KOPT-K1 (cell line): Measurements from ENCODE around the gene JAK3.
"Not testable (repeated sequence)": the region's sequence is repeated elsewhere in the genome, so short reads cannot be mapped to it uniquely, and the experiment has no call there.

ENCODE experiments used
- H3K27ac ChIP-seq: fragments of 200-600 bp; sonication (generic); 2 replicates; pipeline ENCODE4 v1.5.1; 2016; ENCODE audit warnings: antibody characterized with exemption, mild to moderate bottlenecking, low read depth, low read length; ENCODE audit not compliant: poor library complexity, severe bottlenecking
- H3K36me3 ChIP-seq: fragments of 200-600 bp; sonication (generic); 2 replicates; pipeline ENCODE4 v1.5.1; 2017; ENCODE audit warnings: antibody characterized with exemption, mild to moderate bottlenecking, low read length, moderate library complexity; ENCODE audit not compliant: insufficient read depth
- H3K9me3 ChIP-seq: fragments of 200-600 bp; sonication (generic); 2 replicates; pipeline ENCODE4 v1.5.1; 2017; ENCODE audit warnings: antibody characterized with exemption, low read length, mild to moderate bottlenecking; ENCODE audit not compliant: insufficient read depth, poor library complexity, severe bottlenecking

The JAK3 gene

DNA sequence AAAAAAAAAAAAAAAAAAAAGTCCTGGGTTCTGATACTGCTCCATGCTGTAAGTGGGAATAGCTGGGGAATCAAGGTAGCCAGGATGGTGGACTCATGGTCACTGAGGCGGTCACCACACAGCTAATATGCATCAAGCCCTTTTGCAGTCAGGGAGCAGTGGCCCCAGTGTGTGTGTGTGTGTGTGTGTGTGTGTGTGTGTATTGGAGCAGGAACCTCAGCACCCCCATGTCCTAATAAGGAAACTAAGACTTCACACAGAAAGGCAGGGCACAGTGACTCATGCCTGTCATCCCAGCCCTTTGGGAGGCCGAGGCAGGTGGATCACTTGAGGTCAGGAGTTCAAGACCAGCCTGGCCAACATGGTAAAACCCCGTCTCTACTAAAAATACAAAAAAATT lies 40.8 kb downstream of the JAK3 start:
- no peak overlapping the region for H3K27ac ChIP-seq
- H3K9me3 ChIP-seq: no peaks in the 10 kb centered on the region
- H3K36me3 ChIP-seq: no peaks in the 10 kb centered on the region

DNA sequence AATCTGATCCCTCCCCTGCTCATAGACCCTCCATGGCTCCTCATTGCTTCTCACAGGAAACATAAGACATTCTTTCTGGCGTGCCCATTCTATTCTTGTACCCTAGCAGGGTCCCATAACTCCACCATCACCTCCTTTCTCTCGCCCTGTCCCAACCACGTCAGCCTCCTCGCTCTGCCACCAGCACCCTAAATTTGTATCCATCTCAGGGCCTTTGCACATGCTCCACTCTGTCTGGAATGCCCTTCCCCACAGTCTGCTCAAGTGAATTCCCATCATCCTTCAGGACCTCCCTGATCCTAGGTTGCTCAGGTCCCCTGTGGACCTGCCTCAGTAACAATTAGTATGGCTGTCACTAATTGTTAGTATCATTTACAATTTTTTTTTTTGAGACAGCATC lies 42.4 kb downstream of the JAK3 start:
- no peak overlapping the region for H3K27ac ChIP-seq
- H3K36me3 ChIP-seq: no peaks in the 10 kb centered on the region

DNA sequence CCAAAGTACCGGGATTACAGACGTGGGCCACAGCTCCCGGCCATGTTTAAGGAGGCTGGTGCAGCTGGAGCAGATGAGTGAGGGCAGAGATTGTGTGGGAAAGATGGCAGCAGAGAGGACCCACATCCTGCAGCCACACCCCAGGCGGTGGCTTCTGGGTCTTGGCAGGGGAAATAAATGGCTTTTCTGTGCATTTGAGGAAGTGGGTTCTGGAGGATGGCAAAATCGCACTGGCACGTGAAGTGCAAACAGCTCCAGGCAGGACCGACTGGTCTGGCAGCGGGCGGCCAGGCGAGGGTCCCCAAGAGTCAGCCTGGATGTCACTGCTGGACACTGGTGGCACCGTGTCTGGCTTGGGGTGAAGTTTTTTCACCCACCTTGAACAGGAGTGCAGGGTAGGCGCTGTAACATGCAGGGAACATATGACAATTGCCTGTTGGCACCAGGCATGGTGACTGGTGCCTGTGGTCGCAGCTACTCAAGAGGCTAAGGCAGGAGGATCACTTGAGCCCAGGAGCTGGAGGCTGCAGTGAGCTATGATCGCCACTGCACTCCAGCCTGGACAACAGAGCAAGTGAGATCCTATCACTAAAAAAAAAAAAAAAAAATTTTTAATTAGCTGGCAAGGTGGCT lies 44.4 kb downstream of the JAK3 start:
- Histone ChIP-seq H3K9me3 (no peaks in the 10 kb centered on the region), H3K27ac (no peak overlapping the region), H3K36me3 (no peaks in the 10 kb centered on the region)

More for the DNA sequence above, 42.4 kb downstream of the JAK3 start:
- no peaks in the 10 kb centered on the region for H3K9me3 ChIP-seq

DNA sequence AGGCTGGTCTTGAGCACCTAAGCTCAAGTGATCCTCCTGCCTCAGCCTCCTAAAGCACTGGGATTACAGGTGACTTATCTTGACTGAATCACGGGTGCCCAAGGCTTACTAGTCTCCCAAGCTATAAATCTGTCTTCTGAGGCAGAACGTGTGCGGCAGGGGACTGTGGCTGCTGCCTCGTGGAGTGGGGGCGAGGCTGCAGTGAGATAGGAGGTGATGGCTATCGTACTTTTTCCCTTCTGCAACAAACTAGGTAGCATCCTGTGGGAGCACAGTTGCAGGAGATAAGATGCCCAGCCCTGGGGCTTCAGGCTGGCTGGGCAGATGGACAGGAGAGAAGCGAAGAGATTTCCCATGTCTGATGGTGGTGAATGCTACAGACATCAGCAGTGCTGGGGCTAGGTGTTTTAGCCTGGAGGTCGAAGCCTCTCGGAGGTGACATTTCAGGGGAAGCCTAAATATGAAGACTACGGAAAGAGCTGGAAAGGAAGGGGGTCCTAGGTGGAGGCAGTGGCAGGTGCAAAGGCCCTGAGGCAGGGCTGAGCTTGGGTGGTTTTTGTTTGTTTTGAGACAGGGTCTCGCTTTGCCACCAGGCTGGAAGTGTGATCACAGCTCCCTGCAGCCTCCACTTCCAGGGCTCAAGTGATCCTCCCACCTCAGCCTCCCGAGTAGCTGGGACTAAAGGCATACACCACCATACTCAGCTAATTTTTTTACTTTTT lies 45.5 kb downstream of the JAK3 start:
- Histone ChIP-seq H3K36me3 (no peaks in the 10 kb centered on the region), H3K27ac (no peak overlapping the region), H3K9me3 (no peaks in the 10 kb centered on the region)

DNA sequence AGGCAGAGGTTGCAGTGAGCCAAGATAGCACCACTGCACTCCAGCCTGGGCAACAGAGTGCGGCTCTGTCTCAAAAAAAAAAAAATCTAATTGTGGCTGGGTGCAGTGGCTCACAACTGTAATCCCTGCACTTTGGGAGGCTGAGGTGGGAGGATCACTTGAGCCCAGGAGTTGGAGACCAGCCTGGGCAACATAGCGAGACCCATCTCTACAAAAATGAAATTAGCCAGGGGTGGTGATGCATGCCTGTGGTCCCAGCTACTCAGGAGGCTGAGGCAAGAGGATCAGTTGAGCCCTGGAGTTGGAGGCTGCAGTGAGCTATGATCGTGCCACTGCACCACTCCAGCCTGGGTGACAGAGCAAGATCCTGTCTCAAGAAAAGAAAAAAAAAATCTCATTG lies 49.2 kb downstream of the JAK3 start:
- H3K27ac ChIP-seq, H3K9me3 ChIP-seq, H3K36me3 ChIP-seq: not testable (repeated sequence)

DNA sequence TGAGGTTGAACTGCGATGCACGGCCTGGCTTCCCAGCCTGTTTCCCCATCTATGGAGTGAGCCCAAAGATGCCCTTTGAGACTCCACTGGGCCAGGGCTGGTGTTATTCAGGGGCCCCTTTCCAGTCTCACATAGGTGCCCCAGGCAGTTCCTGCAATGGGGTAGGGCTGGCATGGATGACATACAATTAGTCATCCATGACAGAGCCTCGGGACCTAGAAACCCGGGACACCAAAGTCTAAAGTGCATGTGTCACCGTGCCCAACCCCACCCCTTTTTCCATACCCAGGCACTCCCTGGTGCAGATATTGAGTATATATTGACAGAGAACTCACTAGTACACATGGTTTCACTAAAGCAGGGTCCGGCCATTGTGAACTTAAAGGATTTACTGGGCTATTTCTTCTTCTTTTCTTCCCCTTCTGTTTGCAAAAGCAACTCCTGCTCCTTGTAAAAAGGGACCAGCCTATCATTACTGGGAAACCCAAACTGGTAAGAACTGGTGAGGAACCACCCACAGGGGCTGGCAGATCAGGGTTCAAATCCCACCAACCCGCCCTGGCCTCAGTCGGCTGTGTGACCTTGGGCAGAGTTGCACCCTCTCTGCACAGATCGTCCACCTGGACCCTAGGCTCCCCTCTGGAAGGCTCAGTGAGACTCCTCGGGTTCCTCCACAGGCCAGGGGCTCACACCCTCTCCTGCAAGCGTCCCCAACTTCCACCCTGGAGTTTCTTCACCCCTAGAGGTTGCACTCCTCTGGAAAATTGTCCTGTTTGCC lies 50.2 kb downstream of the JAK3 start:
- no peaks in the 10 kb centered on the region for H3K9me3 ChIP-seq
- no peak overlapping the region for H3K27ac ChIP-seq
- H3K36me3 ChIP-seq: no peaks in the 10 kb centered on the region

DNA sequence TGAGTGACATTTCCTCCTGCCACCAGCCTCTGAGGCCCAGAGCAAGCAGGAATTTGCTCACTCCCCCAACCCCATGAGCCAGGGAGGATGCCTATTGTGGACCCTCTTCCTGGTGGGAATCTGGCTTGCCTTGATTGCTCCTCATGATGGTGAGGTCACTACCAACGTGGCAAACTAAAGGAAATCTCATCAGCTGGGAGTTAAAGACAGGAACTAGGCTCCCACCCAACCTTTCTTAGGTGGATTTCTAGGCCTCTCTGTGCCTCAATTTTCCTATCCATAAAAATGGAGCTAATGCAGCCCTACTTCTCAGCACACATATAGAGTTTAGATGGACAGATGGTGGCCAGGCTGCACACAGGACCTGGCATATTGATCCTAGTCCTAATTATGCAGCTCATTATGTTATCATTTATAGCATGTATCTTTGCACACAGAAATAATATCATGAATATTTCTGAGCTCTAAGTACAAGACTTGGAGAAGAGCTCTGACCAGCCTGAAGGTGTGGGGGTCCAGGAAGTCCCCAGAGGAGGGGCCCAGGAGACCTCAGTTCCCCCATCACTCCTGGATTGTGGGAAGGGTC lies 50.9 kb downstream of the JAK3 start:
- Histone ChIP-seq H3K9me3 (no peaks in the 10 kb centered on the region), H3K36me3 (no peaks in the 10 kb centered on the region), H3K27ac (no peak overlapping the region)

DNA sequence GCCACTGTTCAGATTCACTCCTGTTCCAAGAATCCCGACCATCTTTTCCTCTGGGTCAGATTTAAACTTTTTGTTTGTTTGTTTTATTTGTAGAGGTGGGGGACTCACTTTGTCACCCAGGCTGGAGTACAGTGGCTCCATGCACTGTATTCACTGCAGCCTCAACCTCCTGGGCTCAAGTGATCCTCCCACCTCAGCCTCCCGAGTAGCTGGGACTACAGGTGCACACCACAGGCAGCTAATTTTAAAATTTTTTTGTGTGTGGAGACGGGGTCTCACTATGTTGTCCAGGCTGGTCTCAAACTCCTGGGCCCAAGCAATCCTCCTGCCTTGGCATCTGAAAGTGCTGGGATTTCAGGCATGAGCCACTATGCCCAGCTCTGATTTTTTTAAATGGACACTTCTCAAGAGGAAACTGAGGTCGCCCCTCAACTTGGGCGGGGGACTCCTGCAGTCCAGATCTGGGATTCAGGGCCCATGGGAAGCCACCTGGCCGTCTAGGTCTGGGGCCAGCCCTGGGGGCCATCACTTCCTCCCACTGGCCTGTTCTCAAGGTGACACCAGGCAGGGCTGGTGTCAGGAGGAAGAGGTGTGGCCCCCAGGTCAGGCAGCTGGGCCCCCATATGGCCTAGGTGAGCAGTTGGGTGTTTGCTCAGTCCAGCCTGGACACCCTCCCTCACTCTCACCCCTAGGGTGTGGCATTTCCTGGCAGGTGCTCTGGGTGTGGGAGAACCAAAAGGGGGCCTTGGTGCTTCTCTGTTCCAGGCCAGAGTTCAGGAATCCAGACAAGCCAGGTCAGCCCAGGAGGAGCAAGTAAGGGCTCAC lies 51.6 kb downstream of the JAK3 start:
- H3K27ac ChIP-seq: no peak overlapping the region
- H3K36me3 ChIP-seq: no peaks in the 10 kb centered on the region
- no peaks in the 10 kb centered on the region for H3K9me3 ChIP-seq

DNA sequence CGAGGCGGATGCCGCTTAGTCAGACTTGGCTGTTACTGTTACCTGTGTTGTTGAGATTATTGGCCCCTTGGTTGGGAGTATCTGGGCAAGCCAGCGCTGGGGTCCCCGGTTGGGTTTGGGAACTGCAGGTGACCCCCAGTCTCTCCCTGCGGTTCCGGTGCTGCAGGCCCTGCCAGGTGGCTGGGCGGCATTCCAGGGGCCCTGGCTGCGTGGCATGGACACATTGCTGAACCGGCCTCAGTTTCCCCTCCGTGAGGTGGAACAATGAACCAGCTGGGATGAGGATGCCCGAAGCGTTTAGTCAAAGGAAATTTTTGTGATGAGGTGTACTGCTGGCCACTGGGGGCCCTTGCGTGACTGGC lies 52.3 kb downstream of the JAK3 start:
- H3K9me3 ChIP-seq: no peaks in the 10 kb centered on the region
- H3K27ac ChIP-seq: no peak overlapping the region
- no peaks in the 10 kb centered on the region for H3K36me3 ChIP-seq

DNA sequence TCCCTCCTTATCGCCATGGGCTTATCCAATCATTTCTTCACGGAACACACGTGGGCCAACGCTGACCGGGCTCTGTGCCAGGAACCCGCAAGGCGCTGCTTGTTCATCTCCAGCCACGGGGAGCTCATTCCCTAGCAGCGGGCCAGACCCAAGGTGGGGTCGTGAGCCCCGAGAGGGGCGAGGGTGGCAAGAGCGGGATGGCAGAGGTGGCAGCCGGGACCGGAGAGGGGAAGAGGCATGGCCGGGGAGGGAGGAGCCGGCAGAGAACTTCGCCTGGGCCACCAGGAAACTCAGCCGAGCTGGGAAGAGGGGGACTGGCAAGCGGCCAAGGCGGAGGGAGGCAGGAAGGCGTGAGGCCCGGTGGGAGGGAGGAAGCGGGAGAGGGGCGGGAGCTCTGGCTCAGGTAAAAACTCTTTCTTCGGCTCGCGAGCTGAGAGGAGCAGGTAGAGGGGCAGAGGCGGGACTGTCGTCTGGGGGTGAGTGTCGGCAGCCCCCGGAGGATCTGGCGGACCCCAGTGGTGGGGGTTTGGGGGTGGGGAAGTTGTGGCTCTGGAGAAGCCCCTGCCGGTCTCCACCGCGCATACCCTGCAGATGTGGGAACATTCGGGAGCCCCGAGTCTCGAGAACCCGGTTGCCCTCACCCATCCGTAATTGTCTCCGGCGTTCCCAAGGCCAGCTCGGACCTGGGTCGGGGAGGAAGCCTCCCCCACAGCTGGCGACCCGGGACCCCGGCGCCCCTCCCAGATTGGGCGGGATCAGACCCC lies 52.9 kb downstream of the JAK3 start, which contains the start of gene B3GNT3:
TSS of gene B3GNT3 (plus strand) at position 408 of the 764 bp plus-strand sequence. CDS start 12,670 bp downstream, outside the sequence.
- no peak within 1 kb of the TSS for H3K27ac ChIP-seq
- no peaks in the 10 kb centered on the region for H3K36me3 ChIP-seq
- no peaks in the 10 kb centered on the region for H3K9me3 ChIP-seq

DNA sequence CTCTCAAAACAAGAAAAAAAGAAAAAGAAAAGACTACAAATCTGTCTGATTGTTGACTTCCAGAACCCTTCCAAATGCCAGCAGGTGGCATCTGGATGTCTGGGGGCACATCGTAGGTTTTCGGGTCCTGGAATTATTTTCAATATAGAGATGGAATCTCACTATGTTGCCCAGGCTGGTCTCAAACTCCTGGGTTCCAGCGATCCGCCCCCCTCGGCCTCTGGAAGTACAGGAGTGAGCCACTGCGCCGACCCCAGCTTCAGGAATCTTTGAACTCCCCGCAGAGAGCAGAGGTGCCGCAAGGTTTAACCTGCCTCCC lies 53.4 kb downstream of the JAK3 start:
- Histone ChIP-seq H3K36me3 (no peaks in the 10 kb centered on the region), H3K27ac (no peak overlapping the region), H3K9me3 (no peaks in the 10 kb centered on the region)

DNA sequence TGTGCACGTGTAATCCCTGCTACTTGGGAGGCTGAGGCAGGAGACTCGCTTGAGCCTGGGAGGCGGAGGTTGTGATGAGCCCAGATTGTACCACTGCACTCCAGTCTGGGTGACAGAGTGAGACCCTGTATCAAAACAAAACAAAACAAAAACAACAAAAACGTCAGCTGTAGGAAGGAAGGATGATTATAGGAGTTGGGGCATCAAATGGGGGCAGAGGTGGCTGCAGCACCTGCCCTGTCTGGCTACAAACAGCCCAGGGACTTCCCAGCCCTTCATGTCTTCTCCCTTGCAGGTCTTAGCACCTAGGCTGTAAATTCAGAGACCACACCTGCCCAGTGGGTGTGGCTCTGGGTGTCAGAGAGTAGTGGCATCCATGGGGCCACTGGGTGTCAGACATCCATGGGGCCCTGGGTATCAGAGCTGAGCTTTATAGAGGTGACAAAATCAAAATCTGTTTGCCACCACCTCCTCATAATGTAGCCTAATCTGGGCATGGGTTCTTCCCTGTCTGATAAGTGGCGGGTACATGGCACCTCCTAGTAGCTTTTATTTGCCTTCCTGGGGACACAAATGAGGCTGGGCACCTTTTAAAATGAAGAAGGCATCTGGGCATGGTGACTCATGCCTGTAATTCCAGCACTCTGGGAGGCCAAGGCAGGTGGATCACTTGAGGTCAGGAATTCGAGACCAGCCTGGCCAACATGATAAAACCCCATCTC lies 57.6 kb downstream of the JAK3 start:
- Histone ChIP-seq H3K9me3 (no peaks in the 10 kb centered on the region), H3K27ac (no peak overlapping the region)

DNA sequence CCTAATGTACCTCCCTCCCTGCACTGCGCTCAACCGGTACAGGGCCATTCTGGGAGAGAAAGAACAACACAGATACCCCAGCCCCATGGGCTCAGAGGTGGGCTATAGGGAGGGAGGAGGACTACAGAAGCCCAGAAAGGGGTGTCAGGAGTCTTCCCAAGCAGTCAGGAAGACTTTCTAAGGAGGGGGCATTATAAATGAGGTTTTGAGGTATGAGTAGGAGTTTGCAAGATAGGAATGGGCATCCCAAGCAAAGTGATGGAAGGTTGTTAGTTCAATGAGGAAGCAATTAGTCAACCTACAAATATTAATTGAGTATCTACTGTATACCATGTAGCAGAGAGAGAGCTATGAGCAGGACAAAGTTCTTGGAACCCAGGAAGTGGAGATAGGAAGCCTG lies 59.1 kb downstream of the JAK3 start:
- H3K36me3 ChIP-seq: peaks cover 45% of the 10 kb centered on the region; the same call in 1 of the 2 replicates
- no peak overlapping the region for H3K27ac ChIP-seq
- no peaks in the 10 kb centered on the region for H3K9me3 ChIP-seq

More for the DNA sequence above, 57.6 kb downstream of the JAK3 start:
- peaks cover 29% of the 10 kb centered on the region; the same call in 1 of the 2 replicates for H3K36me3 ChIP-seq
